Mucosa of rectum (tissue), 2 donors: ENCODE data around the gene PLA2G6.

Experiments
- H3K27ac ChIP-seq, 2 donors: one replicate each; pipeline ENCODE4 v1.7.0; 2013; ENCODE audit warnings: inconsistent platforms in 2 of 2, low read depth in 2 of 2, low read length in 2 of 2
- H3K27me3 ChIP-seq, 2 donors: one replicate each; pipeline ENCODE4 v1.7.0; 2013; ENCODE audit warnings: low read length in 2 of 2; ENCODE audit not compliant: control insufficient read depth in 2 of 2, insufficient read depth in 2 of 2
- H3K36me3 ChIP-seq, 2 donors: one replicate each; pipeline ENCODE4 v1.7.0; 2013; ENCODE audit warnings: low read length in 2 of 2; ENCODE audit not compliant: control insufficient read depth in 2 of 2, insufficient read depth in 2 of 2
- H3K4me1 ChIP-seq, 2 donors: one replicate each; pipeline ENCODE4 v1.7.0; 2013; ENCODE audit warnings: low read length in 2 of 2, mild to moderate bottlenecking in 1 of 2; ENCODE audit not compliant: control insufficient read depth in 2 of 2, insufficient read depth in 2 of 2
- H3K4me3 ChIP-seq, 2 donors: one replicate each; pipeline ENCODE4 v1.7.0; 2013; ENCODE audit warnings: low read length in 2 of 2
- H3K9ac ChIP-seq, 2 donors: one replicate each; pipeline ENCODE4 v1.7.0; 2013; ENCODE audit warnings: low read length in 2 of 2, low read depth in 1 of 2, mild to moderate bottlenecking in 1 of 2
- H3K9me3 ChIP-seq, 2 donors: one replicate each; pipeline ENCODE4 v1.7.0; 2013; ENCODE audit warnings: low read length in 2 of 2; ENCODE audit not compliant: control insufficient read depth in 2 of 2
- donor health status: healthy.
- donor health status: Normal muscosa, but diverticular disease.

Gene PLA2G6

GRCh38 chr22:38203090-38203810 lies 21.6 kb upstream of the PLA2G6 start:
- Histone ChIP-seq H3K9ac (peak overlapping the region; percentile 57 to 99), H3K27ac (peak overlapping the region; percentile 97 to 98)

GRCh38 chr22:38202437-38203089 lies 20.9 kb upstream of the PLA2G6 start:
- H3K27ac ChIP-seq = peak overlapping the region; percentile 97 to 98
- no peaks in the 10 kb centered on the region for H3K9me3 ChIP-seq
- H3K4me3 ChIP-seq = peak overlapping the region; percentile 81 to 87
- peaks cover 19 to 24% of the 10 kb centered on the region in 2 donors for H3K4me1 ChIP-seq
- H3K36me3 ChIP-seq = no peaks in the 10 kb centered on the region
- peak overlapping the region; percentile 57 to 99 for H3K9ac ChIP-seq
- no peaks in the 10 kb centered on the region for H3K27me3 ChIP-seq

More at GRCh38 chr22:38203090-38203810, 21.6 kb upstream of the PLA2G6 start:
- Histone ChIP-seq H3K27me3 (no peaks in the 10 kb centered on the region), H3K4me1 (peaks cover 19 to 24% of the 10 kb centered on the region in 2 donors), H3K9me3 (no peaks in the 10 kb centered on the region), H3K36me3 (no peaks in the 10 kb centered on the region), H3K4me3 (peak overlapping the region; percentile 81 to 87)

GRCh38 chr22:38201711-38202436 lies 20.2 kb upstream of the PLA2G6 start, which contains the start of gene MAFF:
TSS of gene MAFF (plus strand) at chr22:38201994. CDS start at chr22:38213854, 11,860 bp downstream.
- Histone ChIP-seq H3K4me1 (peaks cover 21 to 25% of the 10 kb centered on the region in 2 donors), H3K9ac (peak within 1 kb of the TSS; percentile 57 to 99), H3K27me3 (no peaks in the 10 kb centered on the region), H3K27ac (peak within 1 kb of the TSS; percentile 97 to 98), H3K4me3 (peak within 1 kb of the TSS; percentile 81 to 87), H3K36me3 (no peaks in the 10 kb centered on the region), H3K9me3 (no peaks in the 10 kb centered on the region)

GRCh38 chr22:38201371-38201710 lies 19.7 kb upstream of the PLA2G6 start:
- Histone ChIP-seq H3K27me3 (no peaks in the 10 kb centered on the region), H3K27ac (peak overlapping the region; percentile 75 to 76), H3K4me3 (peak overlapping the region; percentile 54 to 72), H3K9ac (peak overlapping the region; percentile 35 to 99), H3K36me3 (no peaks in the 10 kb centered on the region), H3K4me1 (peaks cover 24 to 27% of the 10 kb centered on the region in 2 donors), H3K9me3 (no peaks in the 10 kb centered on the region)

GRCh38 chr22:38199826-38200559 lies 18.4 kb upstream of the PLA2G6 start:
- no peak overlapping the region for H3K4me3 ChIP-seq
- H3K9me3 ChIP-seq = no peaks in the 10 kb centered on the region
- H3K36me3 ChIP-seq = no peaks in the 10 kb centered on the region
- peaks cover 22 to 25% of the 10 kb centered on the region in 2 donors for H3K4me1 ChIP-seq
- H3K27ac ChIP-seq = no peak overlapping the region
- H3K9ac ChIP-seq = no peak overlapping the region
- no peaks in the 10 kb centered on the region for H3K27me3 ChIP-seq

- no peak overlapping the region for H3K27ac ChIP-seq
Observed at GRCh38 chr22:38196791-38197419, 15.3 kb upstream of the PLA2G6 start.

GRCh38 chr22:38193580-38193979 lies 11.9 kb upstream of the PLA2G6 start:
- Histone ChIP-seq H3K27me3 (no peaks in the 10 kb centered on the region), H3K27ac (no peak overlapping the region), H3K9ac (no peak overlapping the region), H3K4me1 (peaks cover 3 to 15% of the 10 kb centered on the region in 2 donors), H3K9me3 (no peaks in the 10 kb centered on the region), H3K4me3 (no peak overlapping the region), H3K36me3 (no peaks in the 10 kb centered on the region)

More at GRCh38 chr22:38196791-38197419, 15.3 kb upstream of the PLA2G6 start:
- H3K36me3 ChIP-seq = no peaks in the 10 kb centered on the region
- peak overlapping the region; percentile 20 to 46 for H3K4me3 ChIP-seq
- H3K4me1 ChIP-seq = peaks cover 9 to 21% of the 10 kb centered on the region in 2 donors
- H3K9me3 ChIP-seq = no peaks in the 10 kb centered on the region
- H3K27me3 ChIP-seq = no peaks in the 10 kb centered on the region
- peak overlapping the region in 1 of 2 donors; percentile 53 for H3K9ac ChIP-seq

- H3K4me3 ChIP-seq = no peak overlapping the region
- H3K9me3 ChIP-seq = no peaks in the 10 kb centered on the region
- H3K27ac ChIP-seq = no peak overlapping the region
- H3K9ac ChIP-seq = no peak overlapping the region
- no peaks in the 10 kb centered on the region for H3K36me3 ChIP-seq
- H3K27me3 ChIP-seq = no peaks in the 10 kb centered on the region
- H3K4me1 ChIP-seq = peaks cover 3 to 15% of the 10 kb centered on the region in 2 donors
Observed at GRCh38 chr22:38192475-38192863, 10.8 kb upstream of the PLA2G6 start.

- H3K27me3 ChIP-seq = no peaks in the 10 kb centered on the region
- H3K9ac ChIP-seq = no peak overlapping the region
- no peaks in the 10 kb centered on the region for H3K36me3 ChIP-seq
- H3K9me3 ChIP-seq = no peaks in the 10 kb centered on the region
- peaks cover 3 to 13% of the 10 kb centered on the region in 2 donors for H3K4me1 ChIP-seq
- no peak overlapping the region for H3K4me3 ChIP-seq
- no peak overlapping the region for H3K27ac ChIP-seq
Observed at GRCh38 chr22:38191731-38192474, 10.3 kb upstream of the PLA2G6 start.
